Measurements from ENCODE around the gene ACTL10.
"Not testable (repeated sequence)": the region's sequence is repeated elsewhere in the genome, so short reads cannot be mapped to it uniquely, and the experiment has no call there.

Gene ACTL10

DNA sequence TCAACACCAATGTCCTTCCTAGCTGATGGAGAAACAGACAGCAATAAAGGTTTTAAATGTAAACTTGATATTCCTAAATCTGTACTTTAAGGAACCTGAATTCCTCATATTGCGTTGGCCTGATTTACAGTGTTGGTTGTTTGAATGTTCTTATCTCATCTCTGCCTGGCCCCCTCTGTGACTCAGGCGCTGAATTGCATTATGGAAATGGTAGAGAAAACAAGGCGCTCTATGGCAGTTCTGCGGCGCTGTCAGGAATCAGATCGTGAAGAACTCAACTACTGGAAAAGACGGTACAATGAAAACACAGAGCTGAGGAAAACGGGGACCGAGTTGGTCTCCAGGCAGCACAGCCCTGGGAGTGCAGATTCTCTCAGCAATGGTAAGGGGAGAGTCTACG lies 37.2 kb upstream of the ACTL10 start:
- DNase-seq (ENCODE audit: low read depth): no peak
- TF ChIP-seq, protein P1, sequence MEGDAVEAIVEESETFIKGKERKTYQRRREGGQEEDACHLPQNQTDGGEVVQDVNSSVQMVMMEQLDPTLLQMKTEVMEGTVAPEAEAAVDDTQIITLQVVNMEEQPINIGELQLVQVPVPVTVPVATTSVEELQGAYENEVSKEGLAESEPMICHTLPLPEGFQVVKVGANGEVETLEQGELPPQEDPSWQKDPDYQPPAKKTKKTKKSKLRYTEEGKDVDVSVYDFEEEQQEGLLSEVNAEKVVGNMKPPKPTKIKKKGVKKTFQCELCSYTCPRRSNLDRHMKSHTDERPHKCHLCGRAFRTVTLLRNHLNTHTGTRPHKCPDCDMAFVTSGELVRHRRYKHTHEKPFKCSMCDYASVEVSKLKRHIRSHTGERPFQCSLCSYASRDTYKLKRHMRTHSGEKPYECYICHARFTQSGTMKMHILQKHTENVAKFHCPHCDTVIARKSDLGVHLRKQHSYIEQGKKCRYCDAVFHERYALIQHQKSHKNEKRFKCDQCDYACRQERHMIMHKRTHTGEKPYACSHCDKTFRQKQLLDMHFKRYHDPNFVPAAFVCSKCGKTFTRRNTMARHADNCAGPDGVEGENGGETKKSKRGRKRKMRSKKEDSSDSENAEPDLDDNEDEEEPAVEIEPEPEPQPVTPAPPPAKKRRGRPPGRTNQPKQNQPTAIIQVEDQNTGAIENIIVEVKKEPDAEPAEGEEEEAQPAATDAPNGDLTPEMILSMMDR (IDR thresholded peaks at IDR 0.05; ENCODE audit: insufficient read depth, low read depth, low read length, missing control alignments): no peak
- no peak overlapping the region for H3K4me3 ChIP-seq (ENCODE audit: low read length)

- DNase-seq (ENCODE audit: low read depth): no peak
- TF ChIP-seq, protein P1 (IDR thresholded peaks at IDR 0.05; ENCODE audit: insufficient read depth, low read depth, low read length, missing control alignments): no peak
- no peak overlapping the region for H3K4me3 ChIP-seq (ENCODE audit: low read length)
Observed at GRCh38 chr20:33629979-33630378, 36.8 kb upstream of the ACTL10 start.

DNA sequence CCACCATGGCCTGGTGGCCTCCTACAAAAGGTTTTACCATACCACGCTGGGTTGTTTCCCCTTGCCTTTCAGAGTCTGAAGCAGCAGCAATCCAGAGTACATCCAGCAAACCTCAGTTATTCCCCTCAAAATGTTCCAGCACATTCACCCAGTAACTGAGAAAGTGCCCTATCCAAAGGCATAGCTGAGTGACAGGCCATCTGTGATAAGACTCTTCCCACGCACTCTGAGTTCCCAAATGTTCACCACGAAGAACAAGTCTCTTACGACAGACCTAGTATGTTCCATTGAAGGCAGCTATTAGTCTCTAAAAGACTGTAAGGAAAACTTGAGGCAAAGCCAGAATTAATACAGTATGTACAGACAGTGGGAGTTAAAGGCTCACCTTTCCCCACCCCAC lies 36.2 kb upstream of the ACTL10 start:
- DNase-seq (ENCODE audit: low read depth): no peak
- TF ChIP-seq, protein P1 (IDR thresholded peaks at IDR 0.05; ENCODE audit: insufficient read depth, low read depth, low read length, missing control alignments): no peak
- no peak overlapping the region for H3K4me3 ChIP-seq (ENCODE audit: low read length)

DNA sequence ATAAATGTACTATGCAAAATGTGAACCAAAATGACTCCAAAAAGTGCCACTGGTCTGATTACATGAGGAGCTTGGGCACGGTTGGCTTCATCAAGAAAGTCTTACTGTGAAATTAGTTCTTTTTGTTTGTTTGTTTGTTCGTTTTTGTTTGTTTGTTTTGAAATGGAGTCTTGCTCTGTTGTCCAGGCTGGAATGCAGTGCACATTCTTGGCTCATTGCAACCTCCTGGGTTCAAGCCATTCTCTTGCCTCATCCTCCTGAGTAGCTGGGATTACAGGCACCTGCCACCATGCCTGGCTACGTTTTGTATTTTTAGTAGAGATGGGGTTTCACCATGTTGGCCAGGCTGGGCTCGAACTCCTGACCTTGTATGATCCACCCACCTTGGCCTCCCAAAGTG lies 34.8 kb upstream of the ACTL10 start:
- not testable (repeated sequence) for H3K4me3 ChIP-seq (ENCODE audit: low read length)

DNA sequence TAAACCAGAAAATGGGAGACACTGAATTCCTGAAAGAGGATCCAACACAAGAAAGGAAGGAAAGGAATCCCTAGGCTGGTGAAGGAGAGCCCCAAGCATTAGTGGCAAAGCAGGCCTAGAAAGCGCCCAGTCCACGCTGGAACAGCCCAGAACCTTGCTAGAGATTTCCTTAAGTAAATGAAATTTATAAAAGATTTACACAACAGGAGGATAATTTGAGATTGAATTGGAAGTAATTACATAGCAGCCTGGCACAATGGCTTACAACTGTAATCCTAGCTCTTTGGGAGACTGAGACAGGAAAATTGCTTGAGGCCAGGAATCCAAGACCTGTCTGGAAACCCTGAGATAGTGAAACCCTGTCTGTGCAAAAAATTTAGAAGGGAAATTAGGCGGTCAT lies 31.4 kb upstream of the ACTL10 start:
- DNase-seq (ENCODE audit: low read depth): no peak
- TF ChIP-seq, protein P1 (IDR thresholded peaks at IDR 0.05; ENCODE audit: insufficient read depth, low read depth, low read length, missing control alignments): no peak
- H3K4me3 ChIP-seq (ENCODE audit: low read length): no peak overlapping the region

More for the DNA sequence above, 34.8 kb upstream of the ACTL10 start:
- DNase-seq (ENCODE audit: low read depth): not testable (repeated sequence)

DNA sequence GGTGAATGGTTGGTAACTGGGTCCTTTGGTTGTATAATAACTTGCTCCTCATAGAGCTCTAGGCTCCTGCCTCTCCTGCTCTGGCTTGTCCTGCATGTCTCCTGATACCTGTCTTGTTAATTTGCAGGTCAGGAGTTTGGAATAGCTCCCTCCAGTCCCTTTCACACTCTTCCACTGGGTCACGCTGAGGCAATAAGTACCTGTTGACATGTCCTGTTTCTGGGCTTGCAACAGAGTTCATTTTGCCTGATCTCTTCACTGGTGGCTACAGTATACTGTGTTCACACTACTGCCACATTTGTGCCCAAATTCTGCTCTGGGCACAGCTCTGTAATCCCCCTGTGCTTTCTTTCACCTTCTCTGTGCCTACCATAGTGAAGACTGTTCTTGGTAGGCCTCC lies 30.0 kb upstream of the ACTL10 start:
- H3K4me3 ChIP-seq (ENCODE audit: low read length): no peak overlapping the region
- TF ChIP-seq, protein P1 (IDR thresholded peaks at IDR 0.05; ENCODE audit: insufficient read depth, low read depth, low read length, missing control alignments): no peak
- no peak for DNase-seq (ENCODE audit: low read depth)

DNA sequence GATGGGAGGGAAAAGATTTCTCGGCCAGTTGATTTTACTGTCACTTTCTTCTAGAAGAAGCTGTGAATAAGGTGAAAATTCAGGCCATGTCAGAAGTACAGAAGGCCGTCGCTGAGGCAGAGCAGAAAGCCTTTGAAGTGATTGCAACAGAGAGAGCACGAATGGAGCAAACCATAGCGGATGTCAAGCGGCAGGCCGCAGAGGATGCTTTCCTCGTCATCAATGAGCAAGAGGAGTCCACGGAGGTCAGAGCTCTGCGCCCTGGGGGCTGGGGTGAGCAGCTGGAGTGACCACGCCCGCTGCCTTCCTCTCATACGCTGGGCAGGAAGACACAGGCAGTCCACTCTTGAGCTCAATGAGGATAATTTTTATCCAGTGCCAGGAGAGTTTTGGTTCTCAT lies 26.5 kb upstream of the ACTL10 start:
- TF ChIP-seq, protein P1 (IDR thresholded peaks at IDR 0.05; ENCODE audit: insufficient read depth, low read depth, low read length, missing control alignments): no peak
- H3K4me3 ChIP-seq (ENCODE audit: low read length): no peak overlapping the region
- DNase-seq (ENCODE audit: low read depth): no peak

Measured in epithelial cell of esophagus (primary cell).